Heart left ventricle (tissue), 16 donors: Measurements from ENCODE around the gene RTL10. TPM values are rescaled to one million over a fixed set of nuclear protein-coding genes. Genes with fewer than 3 reads are reported as not detected.

Experiments used
- ATAC-seq, 4 donors: fragments of 200-7000 bp; cut with Tn5 transposase; one replicate each; pipeline ENCODE4 v1.9.1; 2020 to 2022; ENCODE audit warnings: moderate library complexity in 4 of 4, mild to moderate bottlenecking in 3 of 4, moderate number of reproducible peaks in 1 of 4
- DNase-seq, 5 donors: peaks; one replicate each; pipeline ENCODE4 v3.0.0-alpha.2; 2020
- H3K27ac ChIP-seq, 12 donors: fragments of 200-600 bp; sonication (generic) in 4 of 12; one replicate each; pipeline versions ENCODE4 v1.5.0 to v1.8.0; 2016 to 2022; ENCODE audit warnings: mild to moderate bottlenecking in 2 of 12
- H3K27me3 ChIP-seq, 9 donors: fragments of 200-600 bp; sonication (generic) in 2 of 9; one replicate each; pipeline versions ENCODE4 v1.5.1 to v1.8.0; 2016 to 2022; ENCODE audit warnings: mild to moderate bottlenecking in 3 of 9
- H3K36me3 ChIP-seq, 9 donors: fragments of 200-600 bp; sonication (generic) in 2 of 9; one replicate each; pipeline versions ENCODE4 v1.5.0 to v1.8.0; 2018 to 2022; ENCODE audit warnings: mild to moderate bottlenecking in 2 of 9
- H3K4me1 ChIP-seq, 12 donors: fragments of 200-600 bp; sonication (generic) in 4 of 12; one replicate each; pipeline versions ENCODE4 v1.5.0 to v1.8.0; 2016 to 2022; ENCODE audit warnings: mild to moderate bottlenecking in 3 of 12
- H3K4me3 ChIP-seq, 12 donors: fragments of 200-600 bp; sonication (generic) in 4 of 12; one replicate each; pipeline versions ENCODE4 v1.5.0 to v1.8.0; 2017 to 2022; ENCODE audit warnings: mild to moderate bottlenecking in 9 of 12, moderate library complexity in 4 of 12
- H3K9me3 ChIP-seq, 12 donors: fragments of 200-600 bp; sonication (generic) in 4 of 12; one replicate each; pipeline versions ENCODE4 v1.5.0 to v1.8.0; 2016 to 2022; ENCODE audit warnings: mild to moderate bottlenecking in 1 of 12
- POLR2A ChIP-seq, 2 donors: fragments of 450-650 bp; IDR thresholded peaks; one replicate each; pipeline ENCODE4 v1.6.1; 2017; ENCODE audit warnings: antibody characterized with exemption in 2 of 2, mild to moderate bottlenecking in 2 of 2, moderate library complexity in 2 of 2
- WGBS, 4 donors: extraction: QIAGEN DNeasy Blood & Tissue Kit in 2 of 4; methylation state at CpG; one replicate each; pipeline versions ENCODE4 v1.1.5 to v1.1.7; 2013 to 2018; 5-methylcytosine and 5-hydroxymethylcytosine counted together
- intact Hi-C, 10 donors: fragments of 100-400 bp; cut with DNase I; formaldehyde crosslinking; loops; one replicate each; pipeline versions ENCODE4 v1.11.1 to v1.14.2; 2022
- polyA plus RNA-seq, 2 donors: library from polyadenylated mRNA; stranded (reverse); fragments of 200-250 nt; gene quantifications; one replicate each; pipeline ENCODE4 v1.2.3, GENCODE V29; 2013
- total RNA-seq, 9 donors: library from RNA; depleted of rRNA in 2 of 9; stranded (reverse); fragments of >200 nt in 2 of 9; fragmentation: NEBNext Ultra II Directional in 3 of 9; extraction: Animal tissue kit (Norgen Biotek cat#: 25700) in 3 of 9; gene quantifications; one replicate each; pipeline versions ENCODE4 v1.1.0 to v1.2.4, GENCODE V29; 2016 to 2023
- TF ChIP-seq, protein P1 (sequence below), 12 donors: fragments of 200-600 bp; sonication (generic) in 4 of 12; IDR thresholded peaks; one replicate each; pipeline versions ENCODE4 v1.5.0 to v1.8.0; 2018 to 2022; ENCODE audit warnings: antibody characterized with exemption in 12 of 12, mild to moderate bottlenecking in 5 of 12
- donor health status: ischemic (EF 13 %, LVEDD 7.1; RV severe dilation, severe dysfunction).
- donor health status: healthy with polysubstance abuse.
- donor health status: DM: no; HTN: yes; CAD: no.
- donor health status: DM: no; HTN: no; CAD: no.
- donor health status: ischemic (EF 25% LVEDD 6.9; RV normal size, moderate dysfunction).
- donor health status: ischemic (EF 25% LVEDD 5.7; RV mildly dilated, moderate dysfunction).
- donor health status: healthy.
- donor health status: DM: yes; HTN: yes; CAD: no.
- donor health status: ischemic (EF 35%, LVEDD 5.7; RV mildly dilated, moderate dysfunction).
- donor health status: nonischemic (EF 11% LVEDD 7.7; RV severe dilation, severe dysfunction).
- donor health status: DM: yes; HTN: yes; CAD: no.
- donor health status: PGD.
- donor health status: ischemic (EF 29% LVEDD 5.4; RV normal size, mild dysfunction).
- donor health status: nonischemic (EF 23%, LVEDD 6.1; RV moderate dilation, normal function).

Gene RTL10
- total and polyA plus RNA-seq, 11 donors: 4.6 to 11.6 (median 7.5) TPM

DNA sequence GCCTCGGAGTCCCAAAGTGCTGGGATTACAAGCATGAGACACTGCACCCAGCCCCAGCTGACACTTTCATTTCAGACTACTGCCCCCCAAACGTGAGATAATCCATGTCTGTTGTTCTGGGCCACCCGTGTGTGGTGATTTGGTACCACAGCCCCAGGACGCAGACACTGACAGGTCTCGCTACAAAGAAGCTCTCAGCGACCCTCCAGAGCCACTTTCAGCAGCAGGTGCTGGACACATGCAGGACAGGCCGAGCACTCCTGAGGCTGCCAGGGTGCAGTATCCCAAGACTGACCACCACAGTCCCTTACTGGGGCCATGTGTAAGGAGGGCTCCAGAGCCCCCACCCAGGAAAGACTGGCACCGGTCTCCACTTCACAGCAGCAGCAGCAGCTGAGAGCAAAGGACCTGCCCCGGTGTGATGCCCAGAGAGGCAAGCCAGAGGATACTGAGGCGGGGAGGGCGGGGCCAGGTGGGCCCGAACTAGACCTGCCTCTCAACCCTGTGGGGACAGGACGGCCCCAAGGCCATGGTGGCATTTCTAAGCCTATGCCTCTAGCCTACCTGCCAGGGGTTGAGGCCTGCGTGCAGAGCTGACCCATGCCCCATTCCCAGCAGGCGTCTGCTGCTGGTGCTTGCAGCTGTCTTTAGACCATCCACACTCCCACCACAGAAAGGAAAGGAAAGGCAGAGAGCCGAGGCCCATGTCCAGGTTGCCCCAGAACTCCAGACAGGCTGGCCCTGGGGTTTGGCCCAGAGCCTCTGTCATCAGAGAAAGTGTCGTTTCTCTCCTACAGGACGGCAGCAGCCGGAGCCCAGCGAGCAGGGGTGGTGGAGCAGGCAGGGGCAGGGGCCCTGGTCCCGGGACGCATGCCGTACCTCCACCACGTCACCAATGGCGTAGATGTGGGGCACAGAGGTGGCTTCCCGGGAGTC lies 28.0 kb upstream of the RTL10 start:
- no peak overlapping the region for H3K4me3 ChIP-seq
- peaks cover 0 to 31% (median 10%) of the 10 kb centered on the region in 12 donors for H3K4me1 ChIP-seq
- DNase-seq (peak in 3 of 5 donors; percentile 13 to 58 (median 16)), ATAC-seq (no peak)
- 91 to 97% (median 95%) methylated on average over 21 to 26 of the region's 26 CpGs for WGBS, 4 donors
- no peaks in the 10 kb centered on the region for H3K9me3 ChIP-seq
- H3K36me3 ChIP-seq: peaks cover 0 to 19% (median 3%) of the 10 kb centered on the region in 9 donors
- intact Hi-C loops: no loop called here
- H3K27me3 ChIP-seq: no peaks in the 10 kb centered on the region
- TF ChIP-seq, protein P1, sequence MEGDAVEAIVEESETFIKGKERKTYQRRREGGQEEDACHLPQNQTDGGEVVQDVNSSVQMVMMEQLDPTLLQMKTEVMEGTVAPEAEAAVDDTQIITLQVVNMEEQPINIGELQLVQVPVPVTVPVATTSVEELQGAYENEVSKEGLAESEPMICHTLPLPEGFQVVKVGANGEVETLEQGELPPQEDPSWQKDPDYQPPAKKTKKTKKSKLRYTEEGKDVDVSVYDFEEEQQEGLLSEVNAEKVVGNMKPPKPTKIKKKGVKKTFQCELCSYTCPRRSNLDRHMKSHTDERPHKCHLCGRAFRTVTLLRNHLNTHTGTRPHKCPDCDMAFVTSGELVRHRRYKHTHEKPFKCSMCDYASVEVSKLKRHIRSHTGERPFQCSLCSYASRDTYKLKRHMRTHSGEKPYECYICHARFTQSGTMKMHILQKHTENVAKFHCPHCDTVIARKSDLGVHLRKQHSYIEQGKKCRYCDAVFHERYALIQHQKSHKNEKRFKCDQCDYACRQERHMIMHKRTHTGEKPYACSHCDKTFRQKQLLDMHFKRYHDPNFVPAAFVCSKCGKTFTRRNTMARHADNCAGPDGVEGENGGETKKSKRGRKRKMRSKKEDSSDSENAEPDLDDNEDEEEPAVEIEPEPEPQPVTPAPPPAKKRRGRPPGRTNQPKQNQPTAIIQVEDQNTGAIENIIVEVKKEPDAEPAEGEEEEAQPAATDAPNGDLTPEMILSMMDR (IDR thresholded peaks at IDR 0.05): no peak
- TF ChIP-seq POLR2A (IDR thresholded peaks at IDR 0.05): no peak
- no peak overlapping the region for H3K27ac ChIP-seq

DNA sequence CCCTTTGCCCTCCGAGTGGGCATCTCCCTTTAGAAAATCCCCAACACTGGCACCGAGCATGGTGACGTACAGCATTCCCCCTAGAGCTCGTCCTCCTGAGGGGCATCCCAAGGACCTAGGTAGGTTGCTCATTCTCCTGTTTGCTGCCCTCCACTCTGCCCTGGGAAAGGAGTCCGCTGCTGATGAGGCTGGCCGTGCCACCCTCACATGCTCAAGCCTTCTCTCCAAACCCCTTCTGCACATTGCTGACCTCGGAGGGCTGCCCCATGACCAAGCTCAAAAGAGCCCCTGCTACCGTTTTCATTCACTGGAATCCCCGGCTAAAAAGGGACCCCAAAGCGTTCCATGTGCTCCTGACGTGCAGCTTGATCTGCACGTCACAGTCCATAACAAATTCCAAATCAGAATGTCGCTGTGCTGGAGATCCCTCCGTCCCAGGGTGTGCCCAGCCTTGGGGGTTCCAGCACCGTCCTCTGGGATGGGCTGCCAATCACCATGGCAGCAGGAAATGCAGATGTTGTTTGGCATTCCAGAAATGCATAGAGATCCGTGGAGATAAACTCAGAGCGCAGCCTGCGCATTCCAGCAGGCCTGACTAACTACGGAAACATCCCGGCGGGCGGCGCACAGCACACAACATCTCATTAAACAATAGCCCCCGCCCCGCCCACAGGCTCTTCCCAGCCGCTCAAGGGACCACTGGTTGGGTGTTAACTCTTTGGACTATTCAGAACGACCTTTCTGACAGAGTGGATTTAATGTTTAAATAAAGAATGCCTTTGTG lies 26.3 kb upstream of the RTL10 start:
- Histone ChIP-seq H3K9me3 (no peaks in the 10 kb centered on the region), H3K27me3 (no peaks in the 10 kb centered on the region), H3K4me3 (peak overlapping the region in 1 of 12 donors; percentile 18), H3K27ac (peak overlapping the region in 4 of 12 donors; percentile 2 to 62 (median 55)), H3K4me1 (peaks cover 0 to 20% (median 10%) of the 10 kb centered on the region in 12 donors), H3K36me3 (peaks cover 0 to 23% (median 4%) of the 10 kb centered on the region in 9 donors)
- intact Hi-C loops: no loop called here
- WGBS, 4 donors: 50 to 60% (median 54%) methylated on average over 22 to 27 of the region's 27 CpGs
- TF ChIP-seq POLR2A (IDR thresholded peaks at IDR 0.05): no peak
- TF ChIP-seq, protein P1 (IDR thresholded peaks at IDR 0.05): no peak
- DNase-seq (peak; percentile 45 to 75 (median 66)), ATAC-seq (peak; percentile 35 to 68 (median 53))

DNA sequence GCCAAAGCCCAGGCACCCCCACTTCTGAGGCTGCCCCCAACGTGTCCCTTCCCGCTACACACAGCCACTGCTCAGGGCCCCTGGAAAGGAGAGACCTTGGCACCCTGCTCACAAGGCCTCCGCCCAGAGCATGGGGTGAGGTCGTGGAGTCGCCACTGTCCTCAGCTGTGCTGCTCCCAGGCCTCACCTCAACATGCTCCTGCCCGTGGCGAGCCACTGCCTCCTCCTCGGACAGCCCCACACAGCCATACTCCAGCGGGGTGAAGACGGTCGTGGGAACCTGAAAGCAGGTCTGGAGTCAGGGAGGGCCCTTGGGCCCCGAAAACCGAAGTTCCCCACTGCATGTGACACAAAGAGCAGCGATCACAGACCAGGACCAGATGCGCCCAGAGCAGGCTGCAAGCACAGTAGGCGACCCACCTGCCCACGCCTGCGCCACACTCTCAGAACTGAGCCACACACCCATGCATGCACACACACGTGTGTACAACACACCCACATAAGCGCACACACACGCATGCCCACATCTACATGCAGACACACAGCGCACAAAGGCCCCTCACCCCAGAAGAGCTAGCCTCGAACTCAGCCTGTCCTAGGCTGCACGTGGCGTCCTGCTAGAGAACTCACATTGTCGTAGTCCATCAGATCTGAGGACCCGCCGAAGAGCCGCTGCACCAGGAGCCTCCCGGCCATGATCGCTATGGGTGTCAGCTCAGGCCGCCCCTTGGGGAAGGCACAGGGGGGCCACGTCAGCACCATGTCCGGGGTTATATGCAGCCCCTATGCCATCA lies 25.5 kb upstream of the RTL10 start:
- intact Hi-C loops: no loop called here
- Histone ChIP-seq H3K4me3 (no peak overlapping the region), H3K9me3 (no peaks in the 10 kb centered on the region), H3K27ac (no peak overlapping the region), H3K27me3 (no peaks in the 10 kb centered on the region), H3K4me1 (peaks cover 0 to 20% (median 10%) of the 10 kb centered on the region in 12 donors), H3K36me3 (peaks cover 0 to 23% (median 4%) of the 10 kb centered on the region in 9 donors)
- 94 to 95% (median 95%) methylated on average over 29 to 34 of the region's 34 CpGs for WGBS, 4 donors
- peak in 3 of 5 donors; percentile 12 to 55 (median 20) for DNase-seq
- ATAC-seq: no peak
- TF ChIP-seq, protein P1 (IDR thresholded peaks at IDR 0.05): no peak
- TF ChIP-seq POLR2A (IDR thresholded peaks at IDR 0.05): no peak
